Body of pancreas (tissue), 4 donors: ENCODE results near the gene KCNN3.

Source experiments
- POLR2A ChIP-seq, 3 donors: fragments of 450-650 bp; IDR thresholded peaks; one replicate each; pipeline ENCODE4 v1.6.1; 2016; ENCODE audit warnings: antibody characterized with exemption in 3 of 3, mild to moderate bottlenecking in 2 of 3
- TF ChIP-seq, protein P1 (sequence below), 7 experiments: fragments of 450-650 bp in 4 of 7; fragments of 200-600 bp in 3 of 7; sonication (generic) in 3 of 7; IDR thresholded peaks; one replicate each; pipeline ENCODE4 v1.5.1; 2016 to 2019; ENCODE audit warnings: antibody characterized with exemption in 7 of 7

GRCh38 chr1:154742606-154743005 lies 127.5 kb downstream of the KCNN3 start:
- TF ChIP-seq, protein P1, sequence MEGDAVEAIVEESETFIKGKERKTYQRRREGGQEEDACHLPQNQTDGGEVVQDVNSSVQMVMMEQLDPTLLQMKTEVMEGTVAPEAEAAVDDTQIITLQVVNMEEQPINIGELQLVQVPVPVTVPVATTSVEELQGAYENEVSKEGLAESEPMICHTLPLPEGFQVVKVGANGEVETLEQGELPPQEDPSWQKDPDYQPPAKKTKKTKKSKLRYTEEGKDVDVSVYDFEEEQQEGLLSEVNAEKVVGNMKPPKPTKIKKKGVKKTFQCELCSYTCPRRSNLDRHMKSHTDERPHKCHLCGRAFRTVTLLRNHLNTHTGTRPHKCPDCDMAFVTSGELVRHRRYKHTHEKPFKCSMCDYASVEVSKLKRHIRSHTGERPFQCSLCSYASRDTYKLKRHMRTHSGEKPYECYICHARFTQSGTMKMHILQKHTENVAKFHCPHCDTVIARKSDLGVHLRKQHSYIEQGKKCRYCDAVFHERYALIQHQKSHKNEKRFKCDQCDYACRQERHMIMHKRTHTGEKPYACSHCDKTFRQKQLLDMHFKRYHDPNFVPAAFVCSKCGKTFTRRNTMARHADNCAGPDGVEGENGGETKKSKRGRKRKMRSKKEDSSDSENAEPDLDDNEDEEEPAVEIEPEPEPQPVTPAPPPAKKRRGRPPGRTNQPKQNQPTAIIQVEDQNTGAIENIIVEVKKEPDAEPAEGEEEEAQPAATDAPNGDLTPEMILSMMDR (IDR thresholded peaks at IDR 0.05): no peak
- no peak for TF ChIP-seq POLR2A (IDR thresholded peaks at IDR 0.05)
